K562 (cell line): ENCODE measurements around the gene OOSP3. TPM values are rescaled to one million over a fixed set of nuclear protein-coding genes. Genes with fewer than 3 reads are reported as not detected.

Experiments used
- ATAC-seq: fragments of 200-7000 bp; cut with Tn5 transposase; 3 replicates; pipeline ENCODE4 v1.9.1; 2020; ENCODE audit warnings: moderate library complexity
- BruUV-seq: library from RNA; stranded (reverse); fragments of 400-500 nt; replicated peaks from 2 replicates; lab custom pipeline; 2021; lab: Mats Ljungman, UMichigan
- CTCF ChIA-PET: fragments of 300-600 bp; formaldehyde crosslinking; extraction: SDS; loops from one replicate; lab custom pipeline; 2021; ENCODE audit warnings: low intra/inter-chr PET ratio; lab: Yijun Ruan, JAX
- POLR2A ChIA-PET: fragments of 300-600, 350-650 bp; sonication (Branson Sonifier 250); formaldehyde crosslinking; extraction: SDS; loops from one replicate; lab custom pipeline; 2021; ENCODE audit warnings: antibody characterized with exemption, inconsistent platforms; lab: Yijun Ruan, JAX
- DNase-seq, 4 experiments: peaks; one replicate each; pipeline versions ENCODE4 v3.0.0 to v3.0.0-alpha.2; 2011 to 2018; ENCODE audit warnings: low spot score in 3 of 4, mixed read lengths in 3 of 4; ENCODE audit errors: extremely low read depth in 1 of 4
- FAIRE-seq: peaks from 2 replicates; lab custom pipeline; 2011; peaks lifted over from hg19 to GRCh38; lab: Jason Lieb, UNC
- H2AFZ ChIP-seq: 2 replicates; pipeline ENCODE4 v1.6.0; 2011; ENCODE audit warnings: low read depth, low read length, control low read depth, inconsistent platforms
- H3K27ac ChIP-seq: fragments of 200-600 bp; 3 replicates; pipeline ENCODE4 v1.8.0; 2011; ENCODE audit warnings: low read depth, mild to moderate bottlenecking, control low read depth, inconsistent platforms, low read length, moderate library complexity, mixed read lengths; ENCODE audit errors: extremely low read depth
- H3K27me3 ChIP-seq, 2 experiments: fragments of 300-600 bp in 1 of 2; 2 replicates in 1 of 2; 3 replicates in 1 of 2; pipeline versions ENCODE4 v1.6.0 to v1.8.0; 2011; ENCODE audit warnings: inconsistent platforms in 2 of 2, low read length in 2 of 2, mild to moderate bottlenecking in 1 of 2, mixed read lengths in 1 of 2, moderate library complexity in 1 of 2; ENCODE audit not compliant: control insufficient read depth in 2 of 2, insufficient read depth in 2 of 2
- H3K36me3 ChIP-seq: fragments of 300-600 bp; 3 replicates; pipeline ENCODE4 v1.8.0; 2011; ENCODE audit warnings: mild to moderate bottlenecking, low read length, inconsistent platforms; ENCODE audit not compliant: control insufficient read depth, insufficient read depth
- H3K4me1 ChIP-seq, 2 experiments: fragments of 200-600 bp in 1 of 2; replicated peaks in 1 of 2; 2 replicates in 1 of 2; 3 replicates in 1 of 2; pipeline versions ENCODE4 v1.5.1 to v1.8.0; 2011; ENCODE audit warnings: inconsistent platforms in 2 of 2, low read length in 2 of 2, mild to moderate bottlenecking in 1 of 2, mixed read lengths in 1 of 2, moderate library complexity in 1 of 2; ENCODE audit not compliant: control insufficient read depth in 2 of 2, insufficient read depth in 2 of 2
- H3K4me2 ChIP-seq: 2 replicates; pipeline ENCODE4 v1.6.1; 2011; ENCODE audit warnings: low read length, control low read depth, inconsistent platforms, mixed read lengths; ENCODE audit not compliant: insufficient read depth
- H3K4me3 ChIP-seq: fragments of 200-600 bp; sonication (generic), shearing (Covaris generic); 2 replicates; pipeline ENCODE4 v1.5.1; 2016; ENCODE audit warnings: control low read depth, inconsistent platforms
- H3K79me2 ChIP-seq: fragments of 200-600 bp; 3 replicates; pipeline ENCODE4 v1.8.0; 2011; ENCODE audit warnings: low read length, inconsistent platforms; ENCODE audit not compliant: control insufficient read depth, insufficient read depth
- H3K9ac ChIP-seq, 2 experiments: 2 replicates each; pipeline versions ENCODE4 v1.6.0 to v1.6.1; 2011; ENCODE audit warnings: low read depth in 2 of 2, low read length in 2 of 2, control low read depth in 1 of 2, inconsistent platforms in 1 of 2, mild to moderate bottlenecking in 1 of 2, mixed read lengths in 1 of 2; ENCODE audit not compliant: insufficient read depth in 1 of 2
- H3K9me1 ChIP-seq: one replicate; pipeline ENCODE4 v1.6.0; 2011; ENCODE audit warnings: inconsistent platforms, mild to moderate bottlenecking, low read length, moderate library complexity; ENCODE audit not compliant: control insufficient read depth, insufficient read depth
- H3K9me3 ChIP-seq: replicated peaks from 2 replicates; pipeline ENCODE4 v1.5.1; 2011; ENCODE audit warnings: low read depth, low read length, inconsistent platforms; ENCODE audit not compliant: control insufficient read depth, insufficient read depth
- H4K20me1 ChIP-seq: replicated peaks from 2 replicates; pipeline ENCODE4 v1.6.1; 2011; ENCODE audit warnings: low read length, inconsistent platforms, mixed read lengths; ENCODE audit not compliant: control insufficient read depth, insufficient read depth
- BDP1 ChIP-seq: IDR thresholded peaks from 3 replicates; pipeline ENCODE4 v1.6.1; 2011; ENCODE audit not compliant: insufficient read length, insufficient read depth
- DMBX1 ChIP-seq: fragments of 250-450 bp; sonication (Bioruptor Pico); IDR thresholded peaks from 2 replicates; pipeline ENCODE4 v1.8.0; 2022; ENCODE audit warnings: inconsistent platforms, mild to moderate bottlenecking, moderate library complexity, borderline replicate concordance
- ELF4 ChIP-seq: fragments of 450-650 bp; formaldehyde crosslinking; IDR thresholded peaks from 2 replicates; pipeline ENCODE4 v1.4.0; 2022; ENCODE audit warnings: missing genetic modification characterization
- FOXK2 ChIP-seq, 2 experiments: fragments of 450-650 bp; IDR thresholded peaks in 1 of 2; conservative IDR thresholded peaks in 1 of 2; 2 replicates each; pipeline ENCODE4 v1.6.1; 2016; ENCODE audit warnings: low read depth in 2 of 2, mild to moderate bottlenecking in 1 of 2
- MEIS2 ChIP-seq: fragments of 450-650 bp; IDR thresholded peaks from 2 replicates; pipeline ENCODE4 v1.6.1; 2014; ENCODE audit warnings: mild to moderate bottlenecking; ENCODE audit not compliant: partially characterized antibody
- PKNOX1 ChIP-seq: fragments of 450-650 bp; IDR thresholded peaks from 2 replicates; pipeline ENCODE4 v1.6.1; 2016
- SMAD4 ChIP-seq: fragments of 250-450 bp; sonication (Bioruptor Pico); conservative IDR thresholded peaks from 2 replicates; pipeline ENCODE4 v1.8.0; 2021; ENCODE audit warnings: inconsistent platforms, mild to moderate bottlenecking, moderate library complexity
- SNAPC5 ChIP-seq: fragments of 250-450 bp; sonication (Bioruptor Pico); IDR thresholded peaks from 2 replicates; pipeline ENCODE4 v1.8.0; 2021; ENCODE audit warnings: moderate library complexity, mild to moderate bottlenecking, inconsistent platforms
- TCF3 ChIP-seq: sonication (generic); formaldehyde crosslinking; IDR thresholded peaks from 2 replicates; pipeline ENCODE4 v1.4.0; 2020; ENCODE audit warnings: mild to moderate bottlenecking, missing genetic modification reagents
- ZBTB12 ChIP-seq: fragments of 250-450 bp; sonication (Bioruptor Pico); IDR thresholded peaks from 2 replicates; pipeline ENCODE4 v1.4.0; 2020
- ZNF512 ChIP-seq: IDR thresholded peaks from 2 replicates; pipeline ENCODE4 v1.6.1; 2016; ENCODE audit warnings: missing genetic modification characterization, missing compliant biosample characterization
- WGBS: fragments of 100-300 bp; shearing (Covaris generic); methylation state at CpG from one replicate; pipeline ENCODE4 v1.1.6; 2016; ENCODE audit warnings: low coverage, mixed read lengths; ENCODE audit not compliant: insufficient coverage; ENCODE audit errors: missing lambda C conversion rate; 5-methylcytosine and 5-hydroxymethylcytosine counted together
- in situ Hi-C: fragments of 300-500 bp; cut with MboI; formaldehyde crosslinking; loops from 4 replicates; pipeline ENCODE4 v1.15.0; 2018; ENCODE audit warnings: inconsistent platforms, mixed read lengths
- intact Hi-C: fragments of 100-400 bp; cut with micrococcal nuclease; formaldehyde crosslinking; loops from 2 replicates; pipeline ENCODE4 v1.14.2; 2022
- polyA plus RNA-seq, 8 experiments: library from polyadenylated mRNA; depleted of rRNA in 4 of 8; stranded (reverse) in 5 of 8; unstranded in 3 of 8; fragments of >200 nt; fragmentation: Nextera tagmentation in 2 of 8; fragmentation: Illumina TruSeq in 1 of 8; extraction: Ambion mirVana in 2 of 8; extraction: Trizol in 1 of 8; gene quantifications; 2 replicates each; pipeline versions ENCODE4 v1.2.1 to v1.2.3, GENCODE V29; 2011 to 2014; ENCODE audit warnings: inconsistent platforms in 1 of 8, missing spikeins in 1 of 8
- total RNA-seq, 7 experiments: library from RNA; depleted of rRNA in 6 of 7; stranded (reverse); fragments of >200 nt in 6 of 7; fragmentation: Illumina TruSeq in 2 of 7; extraction: Trizol in 2 of 7; gene quantifications; 2 replicates each; pipeline versions ENCODE4 v1.2.1 to v1.2.3, GENCODE V29; 2011 to 2021; ENCODE audit warnings: low replicate concordance in 1 of 7

Gene OOSP3
- total and polyA plus RNA-seq, 9 of the 15 experiments (the other 6 are each of a cell fraction or from before 2014, with no cell fraction given) = 0.09 to 0.32 (median 0.15) TPM; not detected in 6

GRCh38 chr11:59846556-59846955 lies 32.0 kb upstream of the OOSP3 start:
- no TSS peak for BruUV-seq
- Histone ChIP-seq H3K4me2 (peak overlapping the region; percentile 36; the same call in 1 of the 2 replicates), H3K9me3 (no peaks in the 10 kb centered on the region), H3K4me1 (peaks cover 4 to 39% of the 10 kb centered on the region in 2 experiments; a peak in 3 of 5 replicates), H2AFZ (peak overlapping the region; percentile 84), H3K36me3 (no peaks in the 10 kb centered on the region), H3K9me1 (no peaks in the 10 kb centered on the region), H3K9ac (peak overlapping the region in 1 of 2 experiments; percentile 15; a peak in 1 of 4 replicates), H3K27me3 (no peaks in the 10 kb centered on the region), H4K20me1 (no peaks in the 10 kb centered on the region), H3K27ac (peak overlapping the region; percentile 39), H3K4me3 (no peak overlapping the region), H3K79me2 (no peaks in the 10 kb centered on the region)
- ChIA-PET CTCF (no interaction called here), POLR2A (interaction anchor here (0.6 to 1.2 kb wide), 5 partner anchors 9 to 651 kb away, joined by 3 to 5 read pairs (median 3); no protein-coding TSS in a partner anchor)
- peak; percentile 46 for FAIRE-seq
- in situ Hi-C loops (no loop called here), intact Hi-C loops (no loop called here)
- no peak for DNase-seq
- TF ChIP-seq PKNOX1 = 0 out of 2 replicates have a peak, but pooled peaks have one; percentile 36
- 0 out of 2 replicates have a peak, but pooled peaks have one; percentile 34 for TF ChIP-seq DMBX1 (CRISPR knock-in tag)
- peak; percentile 20 for TF ChIP-seq MEIS2
- no peak for TF ChIP-seq BDP1
- TF ChIP-seq ZBTB12 (CRISPR knock-in tag) = 0 out of 2 replicates have a peak, but pooled peaks have one; percentile 17
- TF ChIP-seq TCF3 (CRISPR knock-in tag) = 0 out of 2 replicates have a peak, but pooled peaks have one; percentile 11
- TF ChIP-seq ELF4 (CRISPR knock-in tag) = 0 out of 2 replicates have a peak, but pooled peaks have one; percentile 42
- 0 out of 2 replicates have a peak, but pooled peaks have one; percentile 20 for TF ChIP-seq SMAD4
- no peak for TF ChIP-seq ZNF512
- no peak for TF ChIP-seq SNAPC5
- peak; percentile 25 to 60; a peak in 1 of 4 replicates for TF ChIP-seq FOXK2 (conservative IDR thresholded peaks at IDR 0.05 in 1 of 2, IDR thresholded peaks at IDR 0.05 in 1 of 2; ENCODE audit: low read depth in 2 of 2)
- 18% methylated on average over 5 of the region's 5 CpGs for WGBS
- peak; percentile 73 for ATAC-seq
